Measurements from ENCODE around the gene UGP2. TPM values are rescaled to one million over a fixed set of nuclear protein-coding genes. Genes with fewer than 3 reads are reported as not detected.

UGP2 gene
- total and polyA plus RNA-seq, 10 of the 15 experiments (the other 5 are each of a cell fraction or from before 2014, with no cell fraction given), result 40.8 to 98.3 (median 76.1) TPM

DNA sequence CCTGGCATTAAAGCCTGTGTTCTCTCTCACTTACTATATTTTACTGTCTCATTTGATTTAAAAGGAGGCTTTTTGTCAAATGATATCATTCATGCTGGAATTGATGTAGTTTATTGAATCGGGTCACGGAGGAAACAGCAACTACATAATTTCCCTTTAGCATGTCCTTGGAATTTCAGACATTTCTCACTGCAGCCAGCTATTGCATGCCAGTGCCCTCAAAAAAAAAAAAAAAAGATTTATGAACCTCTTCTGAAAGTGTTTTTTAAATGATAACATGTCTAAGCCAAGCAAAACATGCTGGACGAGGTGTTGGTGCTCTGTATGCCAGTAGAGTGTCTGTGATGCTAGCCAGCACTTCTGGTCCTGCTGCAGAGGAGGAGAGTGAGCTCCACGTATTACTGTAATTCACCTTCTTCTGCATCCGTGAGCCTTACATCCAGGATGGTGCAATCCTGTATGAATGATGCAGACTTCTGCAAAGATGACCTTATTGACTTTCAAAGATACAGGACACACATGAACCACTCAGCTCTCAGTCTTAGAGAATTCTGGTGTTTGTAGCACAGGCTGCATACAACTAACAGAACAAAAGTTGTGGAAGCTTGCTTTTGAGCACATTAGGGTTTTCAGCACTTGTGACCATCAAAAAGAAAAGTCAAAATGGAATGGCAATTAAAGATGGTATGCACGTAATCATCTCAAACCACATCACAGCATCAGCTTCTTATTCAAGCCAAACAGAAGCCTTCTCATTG lies 31.1 kb downstream of the UGP2 start:
- no peaks in the 10 kb centered on the region for H3K27me3 ChIP-seq (replicated peaks in 1 of 2; ENCODE audit: control insufficient read depth in 2 of 2, insufficient read depth in 2 of 2, low read length in 1 of 2)
- H4K20me1 ChIP-seq (ENCODE audit: control insufficient read depth, insufficient read depth), result no peaks in the 10 kb centered on the region
- no peak for DNase-seq (ENCODE audit: low read depth, low spot score)
- intact Hi-C loops (cut with micrococcal nuclease; ENCODE audit: unreplicated experiment), result no loop called here
- no peak for FAIRE-seq
- peaks cover 0 to 4% of the 10 kb centered on the region in 2 experiments; a peak in 1 of 4 replicates for H3K36me3 ChIP-seq (ENCODE audit: control insufficient read depth in 2 of 2, insufficient read depth in 2 of 2, low read length in 1 of 2)
- no peak overlapping the region for H3K4me2 ChIP-seq (ENCODE audit: control insufficient read depth, insufficient read depth)
- ChIA-PET CTCF (interaction anchor here (1.0 to 1.7 kb wide), 3 partner anchors 9 to 23 kb away, joined by 3 to 8 read pairs (median 3); no protein-coding TSS in a partner anchor), RAD21 (ENCODE audit: unreplicated experiment) (no interaction called here), POLR2A (interaction anchor here (0.6 to 0.8 kb wide), 3 partner anchors 10 to 176 kb away, joined by 3 to 5 read pairs (median 3); no protein-coding TSS in a partner anchor), SMC1A (ENCODE audit: uncharacterized antibody, unreplicated experiment) (interaction anchor here (1.0 to 1.4 kb wide), 3 partner anchors 12 to 181 kb away, joined by 3 to 4 read pairs (median 3); no protein-coding TSS in a partner anchor)
- H3K27ac ChIP-seq (ENCODE audit: control insufficient read depth, insufficient read depth), result no peak overlapping the region
- H2AFZ ChIP-seq (ENCODE audit: control insufficient read depth, low read depth, low read length), result no peak overlapping the region
- no TSS peak for BruUV-seq (replicated peaks)
- H3K9ac ChIP-seq (ENCODE audit: control insufficient read depth, insufficient read depth, low read length), result no peak overlapping the region
- in situ Hi-C loops (cut with MboI), result no loop called here
- no peaks in the 10 kb centered on the region for H3K4me1 ChIP-seq (ENCODE audit: control insufficient read depth, insufficient read depth, low read length)
- over 99% methylated on average over 6 of the region's 6 CpGs for WGBS (ENCODE audit: insufficient coverage, insufficient replicate concordance, low lambda C conversion rate, missing lambda C conversion rate)
- no peak for ATAC-seq
- H3K9me3 ChIP-seq (replicated peaks; ENCODE audit: control insufficient read depth, insufficient read depth, low read length), result peaks cover 10% of the 10 kb centered on the region
- H3K79me2 ChIP-seq (ENCODE audit: control insufficient read depth, insufficient read depth, low read length), result no peaks in the 10 kb centered on the region
- no peak overlapping the region for H3K4me3 ChIP-seq
- no peak for TF ChIP-seq SUZ12 (IDR thresholded peaks at IDR 0.05; ENCODE audit: unreplicated experiment)
- no peak for TF ChIP-seq RB1 (IDR thresholded peaks at IDR 0.05; ENCODE audit: borderline replicate concordance)
- TF ChIP-seq SUPT20H (IDR thresholded peaks at IDR 0.05; ENCODE audit: borderline replicate concordance, control insufficient read depth, low read depth, low read length), result no peak
- TF ChIP-seq POLR2A (IDR thresholded peaks at IDR 0.05; ENCODE audit: low read depth, low read length), result no peak
- TF ChIP-seq IRF4 (IDR thresholded peaks at IDR 0.05; ENCODE audit: low read depth, low read length), result no peak
- TF ChIP-seq HDGF (IDR thresholded peaks at IDR 0.05), result no peak
- TF ChIP-seq STAT1 (conservative IDR thresholded peaks at IDR 0.05), result no peak
- no peak for TF ChIP-seq MYB (IDR thresholded peaks at IDR 0.05; ENCODE audit: borderline replicate concordance, low read depth, low read length)
- TF ChIP-seq, protein P1, sequence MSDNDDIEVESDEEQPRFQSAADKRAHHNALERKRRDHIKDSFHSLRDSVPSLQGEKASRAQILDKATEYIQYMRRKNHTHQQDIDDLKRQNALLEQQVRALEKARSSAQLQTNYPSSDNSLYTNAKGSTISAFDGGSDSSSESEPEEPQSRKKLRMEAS (IDR thresholded peaks at IDR 0.05; ENCODE audit: low read depth, low read length), result no peak
- TF ChIP-seq, protein P2, sequence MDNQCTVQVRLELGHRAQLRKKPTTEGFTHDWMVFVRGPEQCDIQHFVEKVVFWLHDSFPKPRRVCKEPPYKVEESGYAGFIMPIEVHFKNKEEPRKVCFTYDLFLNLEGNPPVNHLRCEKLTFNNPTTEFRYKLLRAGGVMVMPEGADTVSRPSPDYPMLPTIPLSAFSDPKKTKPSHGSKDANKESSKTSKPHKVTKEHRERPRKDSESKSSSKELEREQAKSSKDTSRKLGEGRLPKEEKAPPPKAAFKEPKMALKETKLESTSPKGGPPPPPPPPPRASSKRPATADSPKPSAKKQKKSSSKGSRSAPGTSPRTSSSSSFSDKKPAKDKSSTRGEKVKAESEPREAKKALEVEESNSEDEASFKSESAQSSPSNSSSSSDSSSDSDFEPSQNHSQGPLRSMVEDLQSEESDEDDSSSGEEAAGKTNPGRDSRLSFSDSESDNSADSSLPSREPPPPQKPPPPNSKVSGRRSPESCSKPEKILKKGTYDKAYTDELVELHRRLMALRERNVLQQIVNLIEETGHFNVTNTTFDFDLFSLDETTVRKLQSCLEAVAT (IDR thresholded peaks at IDR 0.05), result no peak
- no peak for TF ChIP-seq CBFB (IDR thresholded peaks at IDR 0.05; ENCODE audit: low read depth)
- no peak for TF ChIP-seq SP1 (IDR thresholded peaks at IDR 0.05; ENCODE audit: low read depth, low read length)
- TF ChIP-seq REST (IDR thresholded peaks at IDR 0.05; ENCODE audit: low read depth, low read length), result no peak
- no peak for TF ChIP-seq ZBTB40 (IDR thresholded peaks at IDR 0.05; ENCODE audit: borderline replicate concordance)
- no peak for TF ChIP-seq CHD2 (IDR thresholded peaks at IDR 0.05; ENCODE audit: borderline replicate concordance, low read depth, low read length)
